ENCODE data around the gene ZSCAN22. TPM values are rescaled to one million over a fixed set of nuclear protein-coding genes. Genes with fewer than 3 reads are reported as not detected.

Gene ZSCAN22
- total and polyA plus RNA-seq, 11 donors, result 0.65 to 3.1 (median 1.9) TPM

GRCh38 chr19:58351990-58352755, 25.4 kb downstream of the ZSCAN22 start:
- peaks cover 0 to 37% (median 22%) of the 10 kb centered on the region in 12 donors for H3K4me1 ChIP-seq
- TF ChIP-seq CTCF (IDR thresholded peaks at IDR 0.05) (no peak), POLR2A (IDR thresholded peaks at IDR 0.05) (no peak)
- no peak for DNase-seq
- intact Hi-C loops (cut with DNase I), result no loop called here
- H3K9me3 ChIP-seq, result no peaks in the 10 kb centered on the region
- WGBS, 4 donors, result 81 to 85% (median 84%) methylated on average over 20 to 23 of the region's 23 CpGs
- H3K27me3 ChIP-seq, result peaks cover 11 to 81% (median 36%) of the 10 kb centered on the region in 9 donors
- H3K4me3 ChIP-seq, result no peak overlapping the region
- H3K36me3 ChIP-seq, result no peaks in the 10 kb centered on the region
- no peak overlapping the region for H3K27ac ChIP-seq
- no peak for ATAC-seq

DNA sequence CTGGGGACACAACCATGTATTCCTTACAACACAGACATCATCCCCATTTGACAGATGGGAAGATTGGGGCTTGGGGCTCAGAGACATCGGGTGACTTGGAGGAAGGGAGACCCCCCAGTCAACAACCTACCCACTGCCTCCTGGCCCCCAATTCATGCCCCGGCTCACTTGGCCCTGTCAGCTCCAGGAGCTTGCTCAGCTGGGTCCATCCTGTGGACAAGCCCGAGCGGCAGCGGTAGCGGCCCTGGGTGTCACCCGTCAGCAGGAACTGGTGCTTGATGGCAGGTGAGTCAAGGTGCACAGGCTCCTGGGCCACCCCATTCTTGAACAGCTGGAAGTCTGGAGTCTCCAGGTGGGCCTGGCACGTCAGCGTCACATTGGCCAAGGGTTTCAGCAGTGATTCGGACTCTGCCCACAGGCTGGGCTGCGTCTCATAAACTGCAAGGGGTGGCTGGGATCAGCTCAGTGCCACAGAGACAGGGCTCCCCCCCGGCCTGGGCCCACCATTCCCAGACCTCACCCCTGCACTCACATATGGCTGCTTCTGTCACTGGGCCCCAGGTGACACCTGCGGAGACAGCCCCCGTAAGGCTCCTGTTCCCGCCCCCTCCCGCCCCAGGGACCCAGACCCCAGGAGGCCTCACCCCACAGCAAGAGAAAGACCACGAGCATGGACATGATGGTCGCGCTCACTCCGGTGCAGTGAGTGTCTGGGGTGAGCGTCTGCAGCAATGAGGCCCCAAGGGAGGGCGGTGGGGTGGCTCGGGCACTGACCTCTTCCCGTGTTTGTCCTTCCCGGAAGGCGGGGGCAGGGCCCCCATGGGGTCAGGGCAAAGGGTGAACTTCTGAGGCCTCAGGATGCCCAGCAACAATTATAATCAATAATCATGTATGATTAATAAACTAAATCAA, 26.2 kb downstream of the ZSCAN22 start, which contains the start of gene A1BG:
A1BG (minus strand) TSS at position 733 of the 912 bp plus-strand sequence; CDS start at position 678, 55 bp downstream.
- no peak for TF ChIP-seq POLR2A (IDR thresholded peaks at IDR 0.05)
- TF ChIP-seq CTCF (IDR thresholded peaks at IDR 0.05), result no peak
- H3K9me3 ChIP-seq, result no peaks in the 10 kb centered on the region
- no peak for ATAC-seq
- no peaks in the 10 kb centered on the region for H3K36me3 ChIP-seq
- peaks cover 0 to 42% (median 23%) of the 10 kb centered on the region in 12 donors for H3K4me1 ChIP-seq
- WGBS, 4 donors, result 64 to 84% (median 76%) methylated on average over 8 to 26 of the region's 26 CpGs
- H3K4me3 ChIP-seq, result no peak within 1 kb of the TSS
- intact Hi-C loops (cut with DNase I), result no loop called here
- DNase-seq, result no peak
- peaks cover 9 to 72% (median 28%) of the 10 kb centered on the region in 9 donors for H3K27me3 ChIP-seq
- no peak within 1 kb of the TSS for H3K27ac ChIP-seq

GRCh38 chr19:58353717-58354477, 27.1 kb downstream of the ZSCAN22 start:
- no peak for TF ChIP-seq POLR2A (IDR thresholded peaks at IDR 0.05)
- TF ChIP-seq CTCF (IDR thresholded peaks at IDR 0.05), result no peak
- Histone ChIP-seq H3K9me3 (no peaks in the 10 kb centered on the region), H3K36me3 (no peaks in the 10 kb centered on the region), H3K4me1 (peaks cover 0 to 43% (median 23%) of the 10 kb centered on the region in 12 donors), H3K4me3 (no peak overlapping the region), H3K27ac (no peak overlapping the region), H3K27me3 (peaks cover 9 to 67% (median 28%) of the 10 kb centered on the region in 9 donors)
- ATAC-seq (no peak), DNase-seq (no peak)
- intact Hi-C loops (cut with DNase I), result no loop called here
- WGBS, 4 donors, result 85 to 93% (median 89%) methylated on average over 12 to 15 of the region's 15 CpGs

All from heart left ventricle (tissue), 16 donors.